HG02852 (cell line): Measurements from ENCODE around the gene AKAP9.
"Not testable (repeated sequence)": the region's sequence is repeated elsewhere in the genome, so short reads cannot be mapped to it uniquely, and the experiment has no call there.

ENCODE experiments used
- ATAC-seq: cut with Tn5 transposase; IDR thresholded peaks from one replicate; pipeline ENCODE4 v1.9.1; 2021; ENCODE audit warnings: mild to moderate bottlenecking, moderate library complexity; ENCODE audit not compliant: unreplicated experiment

The AKAP9 gene

GRCh38 chr7:92131764-92132330 is 191.2 kb downstream of the AKAP9 start:
- no peak for ATAC-seq

- ATAC-seq: peak; percentile 8
Observed at GRCh38 chr7:92133133-92133736, 192.6 kb downstream of the AKAP9 start.

- ATAC-seq: peak; percentile 26
Observed at GRCh38 chr7:92133737-92134270, 193.1 kb downstream of the AKAP9 start.

GRCh38 chr7:92134271-92135051 is 193.8 kb downstream of the AKAP9 start, which contains the start of gene CYP51A1:
CYP51A1 (minus strand) TSS chr7:92134477; CDS start chr7:92134364, 113 bp downstream.
- ATAC-seq: peak; percentile 87

GRCh38 chr7:92135052-92135889 is 194.6 kb downstream of the AKAP9 start:
- no peak for ATAC-seq

GRCh38 chr7:92137557-92137956 is 196.9 kb downstream of the AKAP9 start:
- no peak for ATAC-seq

GRCh38 chr7:92141161-92141560 is 200.5 kb downstream of the AKAP9 start:
- no peak for ATAC-seq

GRCh38 chr7:92142791-92143190 is 202.1 kb downstream of the AKAP9 start:
- not testable (repeated sequence) for ATAC-seq

GRCh38 chr7:92143192-92143880 is 202.7 kb downstream of the AKAP9 start:
- ATAC-seq: not testable (repeated sequence)

GRCh38 chr7:92149736-92150239 is 209.1 kb downstream of the AKAP9 start:
- ATAC-seq: no peak

GRCh38 chr7:92150450-92151017 is 209.9 kb downstream of the AKAP9 start:
- no peak for ATAC-seq

GRCh38 chr7:92155108-92155739 is 214.6 kb downstream of the AKAP9 start:
- ATAC-seq: no peak

- no peak for ATAC-seq
Observed at GRCh38 chr7:92156990-92157389, 216.3 kb downstream of the AKAP9 start.

GRCh38 chr7:92158660-92159575 is 218.3 kb downstream of the AKAP9 start:
- ATAC-seq: peak; percentile 88
